ENCODE data around the gene AP5M1. TPM values are rescaled to one million over a fixed set of nuclear protein-coding genes. Genes with fewer than 3 reads are reported as not detected.

AP5M1 gene
- total RNA-seq, 2 donors from 2014 or later, result 70.8 to 91.8 TPM

DNA sequence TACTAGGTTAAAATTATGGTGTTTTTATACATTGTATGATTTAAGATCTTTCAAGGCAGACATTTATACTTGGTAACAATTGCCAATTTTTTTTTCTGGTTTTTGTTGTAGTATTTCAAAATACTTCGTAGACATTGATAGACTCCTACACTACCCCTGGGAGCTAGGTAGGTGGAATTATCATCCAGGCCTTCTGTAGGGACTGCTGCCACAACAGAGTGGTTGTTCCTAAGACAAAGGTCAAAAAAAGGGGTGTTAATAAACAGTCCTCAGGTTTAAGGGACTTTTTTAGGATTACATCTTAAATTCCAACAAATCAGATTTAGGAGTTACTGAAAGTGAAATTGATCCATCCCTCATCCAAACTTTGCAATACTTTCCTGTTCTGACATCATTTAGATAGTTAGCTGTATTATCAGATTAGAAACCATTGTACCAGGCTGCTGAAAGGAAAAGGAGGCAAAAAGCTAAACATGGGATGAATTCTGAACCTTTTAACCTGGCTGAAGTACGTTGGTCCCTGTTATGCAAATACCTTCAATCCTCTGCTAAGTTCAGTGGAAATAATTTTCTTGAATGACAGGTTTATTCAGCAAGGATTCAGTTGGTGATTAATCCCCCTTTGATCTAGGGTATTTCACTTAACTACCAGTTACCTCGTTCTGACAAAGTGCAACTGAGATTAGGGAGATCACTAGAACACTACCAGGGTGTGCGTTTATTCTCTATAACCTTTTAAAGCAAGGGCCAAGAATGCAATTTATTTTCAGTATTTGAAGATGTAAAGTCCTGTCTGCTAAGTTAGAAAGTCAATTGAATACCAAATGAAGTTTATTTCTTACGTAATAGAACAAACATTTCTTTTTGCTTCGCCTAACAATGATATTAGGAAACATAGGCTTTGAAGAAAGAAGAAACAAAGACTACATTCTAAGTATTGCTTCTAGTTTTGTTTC, 23.2 kb downstream of the AP5M1 start:
- no peaks in the 10 kb centered on the region for H3K27me3 ChIP-seq
- H3K36me3 ChIP-seq, result no peaks in the 10 kb centered on the region
- H3K9ac ChIP-seq (ENCODE audit: low read depth in 2 of 2, low read length in 2 of 2), result no peak overlapping the region
- no peak for TF ChIP-seq CTCF (IDR thresholded peaks at IDR 0.05)
- DNase-seq, result no peak
- H3K4me1 ChIP-seq, result no peaks in the 10 kb centered on the region
- H3K4me3 ChIP-seq, result no peak overlapping the region
- H3K9me3 ChIP-seq, result no peaks in the 10 kb centered on the region
- intact Hi-C loops (cut with DNase I), result loop anchor here (10.0 kb wide), 1 partner anchor 87 kb away; no protein-coding TSS in a partner anchor
- no peak overlapping the region for H3K27ac ChIP-seq

- Histone ChIP-seq H3K27me3 (no peaks in the 10 kb centered on the region), H3K9me3 (no peaks in the 10 kb centered on the region), H3K9ac (ENCODE audit: low read depth in 2 of 2, low read length in 2 of 2) (no peak overlapping the region), H3K4me3 (no peak overlapping the region), H3K36me3 (no peaks in the 10 kb centered on the region), H3K27ac (no peak overlapping the region), H3K4me1 (no peaks in the 10 kb centered on the region)
- no peak for TF ChIP-seq CTCF (IDR thresholded peaks at IDR 0.05)
- no peak for DNase-seq
- intact Hi-C loops (cut with DNase I), result loop anchor here (10.0 kb wide), 1 partner anchor 89 kb away; no protein-coding TSS in a partner anchor
Observed at GRCh38 chr14:57293866-57294837, 25.4 kb downstream of the AP5M1 start.

DNA sequence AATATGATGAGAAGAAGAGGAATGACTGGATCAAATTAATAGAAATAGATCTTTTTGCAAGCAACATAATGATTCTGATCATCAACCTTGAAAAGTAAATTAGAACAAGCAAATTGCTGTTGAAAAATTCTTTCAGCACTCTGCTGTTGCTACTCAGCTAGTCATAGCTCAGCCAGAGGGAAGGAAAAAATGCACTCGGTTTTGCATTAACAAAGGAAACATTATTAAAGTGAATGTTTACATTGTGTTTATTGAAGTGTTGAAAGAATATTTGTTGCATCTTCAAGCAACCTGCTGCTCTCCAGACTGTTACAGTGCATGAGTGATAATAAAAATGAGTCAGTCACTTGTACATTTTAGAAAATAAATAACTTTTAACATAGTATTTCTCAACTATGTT, 26.5 kb downstream of the AP5M1 start:
- Histone ChIP-seq H3K4me3 (no peak overlapping the region), H3K9me3 (no peaks in the 10 kb centered on the region), H3K27me3 (no peaks in the 10 kb centered on the region), H3K9ac (ENCODE audit: low read depth in 2 of 2, low read length in 2 of 2) (no peak overlapping the region), H3K27ac (no peak overlapping the region), H3K4me1 (no peaks in the 10 kb centered on the region), H3K36me3 (no peaks in the 10 kb centered on the region)
- no peak for TF ChIP-seq CTCF (IDR thresholded peaks at IDR 0.05)
- no peak for DNase-seq
- intact Hi-C loops (cut with DNase I), result loop anchor here (10.0 kb wide), 1 partner anchor 90 kb away; no protein-coding TSS in a partner anchor

DNA sequence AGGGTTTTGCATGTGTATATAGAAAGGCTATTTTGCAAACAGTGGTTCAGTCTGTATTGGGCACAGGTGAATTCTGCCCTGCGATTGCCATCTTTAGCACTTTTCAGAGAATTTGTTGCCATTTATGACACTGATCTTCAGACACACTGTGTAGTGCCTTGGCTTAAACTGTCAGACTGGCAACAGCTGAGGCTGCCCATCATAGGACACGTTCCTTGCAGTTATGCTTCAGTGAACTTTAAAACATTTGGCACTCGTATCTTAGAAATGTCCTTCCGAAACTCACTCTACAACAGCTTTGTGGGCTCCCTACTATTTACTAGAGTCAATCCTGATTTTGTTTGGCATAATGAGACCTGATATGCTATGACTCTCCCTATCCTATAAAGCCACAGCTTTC, 29.1 kb downstream of the AP5M1 start:
- Histone ChIP-seq H3K9me3 (no peaks in the 10 kb centered on the region), H3K4me3 (no peak overlapping the region), H3K36me3 (no peaks in the 10 kb centered on the region), H3K9ac (ENCODE audit: low read depth in 2 of 2, low read length in 2 of 2) (no peak overlapping the region), H3K27ac (no peak overlapping the region), H3K27me3 (no peaks in the 10 kb centered on the region), H3K4me1 (no peaks in the 10 kb centered on the region)
- no peak for TF ChIP-seq CTCF (IDR thresholded peaks at IDR 0.05)
- intact Hi-C loops (cut with DNase I), result loop anchor here (10.0 kb wide), 1 partner anchor 93 kb away; no protein-coding TSS in a partner anchor
- no peak for DNase-seq

DNA sequence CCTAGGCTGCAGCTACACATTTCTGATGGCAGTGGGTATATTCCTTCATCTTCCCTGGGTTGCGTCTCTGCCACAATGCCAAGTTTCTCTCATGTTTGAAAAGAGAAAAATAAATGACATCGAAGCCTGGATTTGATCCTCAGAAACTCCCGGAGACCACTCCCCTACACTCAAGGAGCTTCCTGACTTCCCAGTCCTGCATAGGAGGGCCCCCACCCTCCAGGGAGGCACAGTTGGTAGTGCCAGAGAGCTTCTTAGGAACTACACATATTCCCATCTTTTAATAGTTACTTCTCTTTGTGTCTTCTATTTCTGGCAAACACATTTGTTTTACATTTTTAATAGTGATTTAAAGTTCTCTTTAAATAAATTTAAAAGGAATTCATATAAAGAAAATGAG, 30.7 kb downstream of the AP5M1 start:
- Histone ChIP-seq H3K27ac (no peak overlapping the region), H3K4me3 (no peak overlapping the region), H3K9me3 (no peaks in the 10 kb centered on the region), H3K4me1 (no peaks in the 10 kb centered on the region), H3K36me3 (no peaks in the 10 kb centered on the region), H3K27me3 (no peaks in the 10 kb centered on the region), H3K9ac (ENCODE audit: low read depth in 2 of 2, low read length in 2 of 2) (no peak overlapping the region)
- intact Hi-C loops (cut with DNase I), result loop anchor here (10.0 kb wide), 1 partner anchor 95 kb away; no protein-coding TSS in a partner anchor
- no peak for TF ChIP-seq CTCF (IDR thresholded peaks at IDR 0.05)
- DNase-seq, result no peak

Data from colonic mucosa (tissue), 4 donors.